ENCODE measurements around the gene FBXW4.

FBXW4 gene

GRCh38 chr10:101629837-101630632 is 64.9 kb downstream of the FBXW4 start:
- CTCF ChIA-PET: no interaction called here
- Mint-ChIP-seq H3K27me3 (no peaks in the 10 kb centered on the region), H3K36me3 (peaks cover 11% of the 10 kb centered on the region), H3K9me3 (no peaks in the 10 kb centered on the region), H3K4me1 (no peaks in the 10 kb centered on the region), H3K4me3 (no peak overlapping the region), H3K27ac (no peak overlapping the region)
- DNase-seq: no peak

- Mint-ChIP-seq H3K27me3 (no peaks in the 10 kb centered on the region), H3K4me3 (no peak overlapping the region), H3K9me3 (no peaks in the 10 kb centered on the region), H3K4me1 (no peaks in the 10 kb centered on the region), H3K36me3 (peaks cover 19% of the 10 kb centered on the region), H3K27ac (no peak overlapping the region)
- no peak for DNase-seq
- CTCF ChIA-PET: no interaction called here
Observed at GRCh38 chr10:101625821-101626412, 69.1 kb downstream of the FBXW4 start.

- Mint-ChIP-seq H3K27me3 (no peaks in the 10 kb centered on the region), H3K36me3 (peaks cover 19% of the 10 kb centered on the region), H3K4me3 (no peak overlapping the region), H3K27ac (no peak overlapping the region), H3K4me1 (no peaks in the 10 kb centered on the region), H3K9me3 (no peaks in the 10 kb centered on the region)
- CTCF ChIA-PET: no interaction called here
- no peak for DNase-seq
Observed at GRCh38 chr10:101624526-101625102, 70.4 kb downstream of the FBXW4 start.

- Mint-ChIP-seq H3K36me3 (peaks cover 19% of the 10 kb centered on the region), H3K4me3 (no peak overlapping the region), H3K9me3 (no peaks in the 10 kb centered on the region), H3K27me3 (no peaks in the 10 kb centered on the region), H3K4me1 (no peaks in the 10 kb centered on the region), H3K27ac (no peak overlapping the region)
- CTCF ChIA-PET: no interaction called here
- DNase-seq: no peak
Observed at GRCh38 chr10:101623528-101623927, 71.4 kb downstream of the FBXW4 start.

GRCh38 chr10:101619983-101620382 is 75.0 kb downstream of the FBXW4 start:
- no peaks in the 10 kb centered on the region for H3K9me3 Mint-ChIP-seq
- H3K27me3 Mint-ChIP-seq: no peaks in the 10 kb centered on the region
- H3K4me1 Mint-ChIP-seq: no peaks in the 10 kb centered on the region
- DNase-seq: no peak
- CTCF ChIA-PET: no interaction called here
- no peak overlapping the region for H3K4me3 Mint-ChIP-seq
- peaks cover 21% of the 10 kb centered on the region for H3K36me3 Mint-ChIP-seq
- no peak overlapping the region for H3K27ac Mint-ChIP-seq

- Mint-ChIP-seq H3K27ac (no peak overlapping the region), H3K27me3 (no peaks in the 10 kb centered on the region), H3K4me1 (no peaks in the 10 kb centered on the region), H3K9me3 (no peaks in the 10 kb centered on the region), H3K4me3 (no peak overlapping the region), H3K36me3 (peaks cover 21% of the 10 kb centered on the region)
- DNase-seq: no peak
- CTCF ChIA-PET: no interaction called here
Observed at GRCh38 chr10:101618871-101619270, 76.1 kb downstream of the FBXW4 start.

- CTCF ChIA-PET: interaction anchor here (1.4 kb wide), 1 partner anchor 12 kb away, joined by 4 read pairs; no protein-coding TSS in a partner anchor
Observed at GRCh38 chr10:101617824-101618568, 77.0 kb downstream of the FBXW4 start.

GRCh38 chr10:101617102-101617823 is 77.7 kb downstream of the FBXW4 start:
- no peak overlapping the region for H3K4me3 Mint-ChIP-seq
- H3K27me3 Mint-ChIP-seq: no peaks in the 10 kb centered on the region
- H3K36me3 Mint-ChIP-seq: peaks cover 17% of the 10 kb centered on the region
- no peak for DNase-seq
- no peaks in the 10 kb centered on the region for H3K9me3 Mint-ChIP-seq
- CTCF ChIA-PET: interaction anchor here (1.1 to 1.4 kb wide), 3 partner anchors 12 to 15 kb away, joined by 3 to 6 read pairs (median 4); no protein-coding TSS in a partner anchor
- no peak overlapping the region for H3K27ac Mint-ChIP-seq
- H3K4me1 Mint-ChIP-seq: no peaks in the 10 kb centered on the region

More at GRCh38 chr10:101617824-101618568, 77.0 kb downstream of the FBXW4 start:
- H3K4me3 Mint-ChIP-seq: no peak overlapping the region
- H3K9me3 Mint-ChIP-seq: no peaks in the 10 kb centered on the region
- no peak overlapping the region for H3K27ac Mint-ChIP-seq
- no peak for DNase-seq
- H3K36me3 Mint-ChIP-seq: peaks cover 17% of the 10 kb centered on the region
- no peaks in the 10 kb centered on the region for H3K27me3 Mint-ChIP-seq
- no peaks in the 10 kb centered on the region for H3K4me1 Mint-ChIP-seq

- no peak overlapping the region for H3K27ac Mint-ChIP-seq
- no peak for DNase-seq
- H3K4me3 Mint-ChIP-seq: no peak overlapping the region
- H3K4me1 Mint-ChIP-seq: peaks cover 3% of the 10 kb centered on the region
- H3K36me3 Mint-ChIP-seq: peaks cover 15% of the 10 kb centered on the region
- H3K27me3 Mint-ChIP-seq: no peaks in the 10 kb centered on the region
- no peaks in the 10 kb centered on the region for H3K9me3 Mint-ChIP-seq
- CTCF ChIA-PET: interaction anchor here (1.1 to 1.4 kb wide), 3 partner anchors 11 to 14 kb away, joined by 3 to 6 read pairs (median 4); no protein-coding TSS in a partner anchor
Observed at GRCh38 chr10:101616415-101617101, 78.4 kb downstream of the FBXW4 start.

- H3K36me3 Mint-ChIP-seq: peaks cover 16% of the 10 kb centered on the region
- DNase-seq: no peak
- H3K9me3 Mint-ChIP-seq: no peaks in the 10 kb centered on the region
- peaks cover 12% of the 10 kb centered on the region for H3K4me1 Mint-ChIP-seq
- no peak overlapping the region for H3K4me3 Mint-ChIP-seq
- CTCF ChIA-PET: interaction anchor here (1.1 to 1.4 kb wide), 2 partner anchors 12 to 13 kb away, joined by 3 to 6 read pairs; no protein-coding TSS in a partner anchor
- peak overlapping the region; percentile 45 for H3K27ac Mint-ChIP-seq
- H3K27me3 Mint-ChIP-seq: no peaks in the 10 kb centered on the region
Observed at GRCh38 chr10:101615525-101616116, 79.3 kb downstream of the FBXW4 start.

- CTCF ChIA-PET: no interaction called here
Observed at GRCh38 chr10:101614663-101615524, 80.1 kb downstream of the FBXW4 start.

GRCh38 chr10:101613646-101614045 is 81.3 kb downstream of the FBXW4 start:
- H3K36me3 Mint-ChIP-seq: peaks cover 19% of the 10 kb centered on the region
- H3K27me3 Mint-ChIP-seq: no peaks in the 10 kb centered on the region
- H3K4me1 Mint-ChIP-seq: peaks cover 12% of the 10 kb centered on the region
- CTCF ChIA-PET: no interaction called here
- no peak for DNase-seq
- H3K4me3 Mint-ChIP-seq: no peak overlapping the region
- H3K9me3 Mint-ChIP-seq: no peaks in the 10 kb centered on the region
- no peak overlapping the region for H3K27ac Mint-ChIP-seq

More at GRCh38 chr10:101614663-101615524, 80.1 kb downstream of the FBXW4 start:
- no peak for DNase-seq
- no peaks in the 10 kb centered on the region for H3K9me3 Mint-ChIP-seq
- peaks cover 12% of the 10 kb centered on the region for H3K4me1 Mint-ChIP-seq
- no peaks in the 10 kb centered on the region for H3K27me3 Mint-ChIP-seq
- peaks cover 13% of the 10 kb centered on the region for H3K36me3 Mint-ChIP-seq
- no peak overlapping the region for H3K27ac Mint-ChIP-seq
- no peak overlapping the region for H3K4me3 Mint-ChIP-seq
